Smooth muscle cell of the brain vasculature (primary cell): ENCODE data around the gene TUBD1.
"Not testable (repeated sequence)": the region's sequence is repeated elsewhere in the genome, so short reads cannot be mapped to it uniquely, and the experiment has no call there.

ENCODE experiments used
- DNase-seq: peaks from one replicate; pipeline ENCODE4 v3.0.0-alpha.2; 2012; ENCODE audit warnings: low read depth, low spot score

TUBD1 gene, protein sequence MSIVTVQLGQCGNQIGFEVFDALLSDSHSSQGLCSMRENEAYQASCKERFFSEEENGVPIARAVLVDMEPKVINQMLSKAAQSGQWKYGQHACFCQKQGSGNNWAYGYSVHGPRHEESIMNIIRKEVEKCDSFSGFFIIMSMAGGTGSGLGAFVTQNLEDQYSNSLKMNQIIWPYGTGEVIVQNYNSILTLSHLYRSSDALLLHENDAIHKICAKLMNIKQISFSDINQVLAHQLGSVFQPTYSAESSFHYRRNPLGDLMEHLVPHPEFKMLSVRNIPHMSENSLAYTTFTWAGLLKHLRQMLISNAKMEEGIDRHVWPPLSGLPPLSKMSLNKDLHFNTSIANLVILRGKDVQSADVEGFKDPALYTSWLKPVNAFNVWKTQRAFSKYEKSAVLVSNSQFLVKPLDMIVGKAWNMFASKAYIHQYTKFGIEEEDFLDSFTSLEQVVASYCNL

DNA sequence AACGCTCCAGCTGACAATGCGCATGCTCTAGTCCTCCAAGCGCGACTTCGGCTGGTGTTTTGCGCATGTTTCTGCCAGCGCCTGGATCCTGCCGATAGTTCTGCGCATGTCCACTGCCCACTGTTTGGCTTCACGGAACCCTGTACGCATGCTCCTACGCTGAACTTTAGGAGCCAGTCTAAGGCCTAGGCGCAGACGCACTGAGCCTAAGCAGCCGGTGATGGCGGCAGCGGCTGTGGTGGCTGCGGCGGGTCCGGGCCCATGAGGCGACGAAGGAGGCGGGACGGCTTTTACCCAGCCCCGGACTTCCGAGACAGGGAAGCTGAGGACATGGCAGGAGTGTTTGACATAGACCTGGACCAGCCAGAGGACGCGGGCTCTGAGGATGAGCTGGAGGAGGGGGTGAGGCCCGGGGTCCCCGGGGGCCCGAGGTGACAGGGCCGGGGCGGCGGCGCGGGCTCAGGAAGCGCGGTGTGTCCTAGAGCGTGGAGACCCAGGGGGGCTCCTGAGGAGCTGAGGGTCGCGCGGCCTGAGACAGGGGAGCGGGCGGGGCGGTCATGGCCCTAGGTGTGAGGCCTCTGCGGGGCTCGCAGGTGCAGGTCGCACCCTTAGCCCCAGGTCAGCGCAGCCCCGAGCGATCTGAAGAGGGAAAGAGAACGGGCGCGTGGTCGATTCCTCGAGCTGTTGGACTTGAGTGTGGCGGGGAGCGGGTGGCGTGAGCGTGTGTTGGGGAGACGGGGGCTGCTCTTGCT lies at the start of gene TUBD1, which contains the start of gene RPS6KB1:
Gene TUBD1, minus strand, starts transcription at position 20 of the 752 bp plus-strand sequence. CDS start 1,941 bp downstream, outside the sequence.
Gene RPS6KB1, plus strand, starts transcription at position 198 of the 752 bp plus-strand sequence. Its CDS starts 64 bp downstream, at position 262.
- DNase-seq, result peak; percentile 98

DNA sequence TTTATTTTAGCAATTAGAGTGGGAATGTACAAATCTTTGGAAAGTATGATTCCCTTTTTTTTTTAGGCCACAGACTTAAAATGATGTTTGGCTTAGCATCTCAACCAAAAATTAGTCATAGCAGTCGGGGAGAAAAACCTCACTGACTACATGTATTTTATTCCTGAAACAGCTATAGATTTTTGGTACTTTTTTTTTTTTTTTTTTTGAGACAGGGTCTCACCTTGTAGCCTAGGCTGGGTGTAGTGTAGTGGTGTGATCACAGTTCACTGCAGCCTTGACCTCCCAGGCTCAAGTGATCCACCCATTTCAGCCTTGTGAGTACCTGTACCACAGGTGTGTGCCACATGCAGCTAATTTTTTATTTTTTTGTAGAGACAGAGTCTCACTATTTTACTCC lies 48.4 kb upstream of the TUBD1 start:
- DNase-seq, result no peak

DNA sequence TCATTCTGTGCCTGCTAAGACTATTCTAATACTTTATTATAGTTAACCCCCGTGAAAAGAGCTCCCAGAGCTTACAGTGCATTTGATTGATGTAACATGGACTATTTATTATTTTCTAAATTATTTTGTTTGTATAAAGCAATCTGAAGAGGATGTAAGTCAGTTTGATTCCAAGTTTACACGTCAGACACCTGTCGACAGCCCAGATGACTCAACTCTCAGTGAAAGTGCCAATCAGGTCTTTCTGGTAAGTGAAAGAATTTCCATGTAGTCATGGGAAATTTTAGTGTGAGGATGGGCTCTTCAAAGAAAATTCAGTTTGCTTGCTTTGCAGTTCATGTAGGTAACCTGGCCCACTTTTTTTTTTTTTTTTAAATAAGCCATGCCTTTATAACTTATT lies 48.0 kb upstream of the TUBD1 start:
- not testable (repeated sequence) for DNase-seq

DNA sequence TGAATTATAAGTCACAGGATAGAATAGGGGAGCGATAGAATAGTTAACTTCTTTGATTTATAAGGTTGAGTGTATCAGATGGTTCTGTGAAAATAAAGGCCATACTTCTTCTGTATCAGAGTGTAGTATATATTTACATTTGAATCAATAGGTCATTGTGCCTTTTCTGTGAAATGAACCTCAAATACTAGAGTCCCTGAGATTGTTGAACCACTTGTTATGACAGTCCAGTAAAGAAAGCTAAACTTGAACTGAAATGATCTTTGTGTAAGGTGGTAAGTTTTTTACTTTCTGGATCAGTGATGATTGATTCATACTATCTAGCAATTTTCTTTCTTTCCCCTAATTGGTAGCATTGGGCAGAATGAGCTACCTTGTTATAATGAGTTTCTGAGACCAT lies 40.6 kb upstream of the TUBD1 start:
- not testable (repeated sequence) for DNase-seq

DNA sequence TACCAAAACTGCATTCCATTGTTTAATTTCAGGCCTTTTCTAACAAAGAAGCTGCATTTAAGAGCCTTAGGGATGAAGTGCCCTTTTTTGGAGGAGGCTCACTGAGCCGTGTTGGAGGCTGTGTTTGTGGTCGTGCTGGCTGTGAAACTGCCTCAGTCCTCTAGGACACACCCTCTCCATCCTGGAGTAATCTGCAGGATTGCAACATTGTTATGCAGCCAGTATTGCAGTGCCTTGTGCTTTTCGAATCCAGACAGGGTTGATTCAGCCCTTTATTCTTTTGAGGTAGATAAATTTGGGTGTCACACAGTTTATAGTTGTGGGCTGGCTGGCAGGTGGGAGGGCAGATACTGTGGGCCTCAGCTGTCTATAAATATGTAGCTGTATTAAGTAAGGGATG lies 38.0 kb upstream of the TUBD1 start:
- not testable (repeated sequence) for DNase-seq

DNA sequence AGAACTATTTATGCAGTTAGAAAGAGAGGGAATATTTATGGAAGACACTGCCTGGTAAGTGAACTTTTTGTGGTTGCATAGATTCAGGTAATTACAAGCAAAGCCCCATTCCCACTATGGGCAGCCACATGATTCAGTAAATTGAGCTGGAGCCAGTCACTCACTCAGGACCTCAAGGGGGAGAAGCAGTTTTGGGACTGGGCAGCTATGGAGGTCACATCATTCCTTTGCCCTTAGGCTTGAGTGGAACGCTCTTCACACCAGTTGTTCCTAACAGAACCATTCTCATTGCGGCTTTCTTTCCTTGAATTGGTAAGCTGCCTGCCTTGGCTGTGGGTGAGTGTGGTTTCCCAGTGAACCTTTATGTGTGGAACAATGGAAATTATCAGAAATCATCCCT lies 37.4 kb upstream of the TUBD1 start:
- DNase-seq, result not testable (repeated sequence)

DNA sequence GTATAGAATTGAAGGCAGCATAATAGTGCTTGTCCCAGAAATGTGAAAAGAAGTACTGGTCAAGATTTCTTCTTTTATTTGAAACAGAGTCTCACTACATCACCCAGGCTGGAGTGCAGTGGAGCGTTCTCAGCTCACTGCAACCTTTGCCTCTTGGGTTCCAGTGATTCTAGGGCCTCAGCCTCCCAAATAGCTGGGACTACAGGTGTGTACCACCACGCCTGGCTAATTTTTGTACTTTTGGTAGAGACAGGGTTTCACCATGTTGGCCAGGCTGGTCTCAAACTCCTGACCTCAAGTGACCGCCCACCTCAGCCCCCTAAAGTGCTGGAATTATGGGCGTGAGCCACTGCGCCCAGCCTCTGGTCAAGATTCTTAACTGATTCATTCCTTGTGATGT lies 27.9 kb upstream of the TUBD1 start:
- not testable (repeated sequence) for DNase-seq

DNA sequence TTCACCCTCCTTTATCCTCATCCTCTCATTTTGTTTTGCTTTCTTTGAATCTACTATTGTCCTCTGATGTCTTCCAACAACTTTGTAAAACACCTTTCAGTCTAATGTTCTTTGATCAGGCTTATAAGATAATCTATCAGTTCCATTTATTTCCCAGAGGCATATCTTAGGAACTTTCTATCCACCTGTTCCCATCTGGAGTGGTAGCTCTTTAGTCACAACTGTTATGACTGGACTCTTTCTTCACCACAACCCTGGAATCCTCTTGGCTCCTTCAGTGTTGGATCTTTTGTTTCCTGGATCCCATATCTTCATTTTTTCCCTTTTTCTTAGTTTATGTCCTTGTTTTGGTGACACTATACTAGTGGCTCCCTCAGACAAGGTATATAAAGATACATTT lies 23.7 kb upstream of the TUBD1 start:
- DNase-seq, result no peak

DNA sequence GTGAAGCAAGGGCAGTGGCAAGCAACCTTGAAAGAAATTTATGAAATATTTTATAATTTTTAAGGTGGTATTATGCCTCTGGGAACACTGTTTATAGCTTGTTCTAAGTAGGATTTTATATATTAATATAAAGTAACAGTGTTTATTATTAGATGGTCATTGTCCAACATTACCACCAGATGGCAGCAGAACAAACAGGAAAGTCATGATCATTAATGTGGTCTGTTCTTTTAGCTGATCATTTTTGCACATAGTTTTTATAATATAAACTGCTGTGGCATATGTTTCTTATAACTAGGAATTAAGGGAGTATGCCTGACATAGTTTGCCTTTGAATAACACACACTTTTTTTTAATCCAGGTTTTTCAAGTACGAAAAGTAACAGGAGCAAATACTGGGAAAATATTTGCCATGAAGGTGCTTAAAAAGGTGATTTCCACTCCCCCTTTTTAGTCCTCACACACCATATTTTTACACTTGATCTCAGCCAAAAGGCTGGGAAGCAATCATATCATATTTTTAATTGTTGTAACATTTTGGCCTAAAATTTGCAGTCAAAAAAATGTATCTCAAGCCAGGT lies 21.6 kb upstream of the TUBD1 start:
- no peak for DNase-seq

DNA sequence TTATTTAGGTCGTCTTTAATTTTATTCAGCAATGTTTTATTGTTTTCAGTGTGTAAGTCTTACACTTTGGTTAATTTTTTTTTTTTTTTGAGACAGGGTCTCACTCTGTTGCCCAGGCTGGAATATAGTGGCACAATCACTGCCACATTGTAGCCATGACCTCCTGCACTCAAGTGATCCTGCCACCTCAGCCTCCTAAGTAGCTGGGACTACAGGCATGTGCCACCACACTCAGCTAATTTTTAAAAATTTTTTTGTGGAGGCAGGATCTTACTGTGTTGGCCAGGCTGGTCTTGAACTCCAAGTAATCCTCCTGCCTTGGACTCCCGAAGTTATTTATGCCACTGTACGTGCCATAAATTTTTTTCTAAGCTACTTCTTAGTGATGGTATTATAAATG lies 14.7 kb upstream of the TUBD1 start:
- no peak for DNase-seq

DNA sequence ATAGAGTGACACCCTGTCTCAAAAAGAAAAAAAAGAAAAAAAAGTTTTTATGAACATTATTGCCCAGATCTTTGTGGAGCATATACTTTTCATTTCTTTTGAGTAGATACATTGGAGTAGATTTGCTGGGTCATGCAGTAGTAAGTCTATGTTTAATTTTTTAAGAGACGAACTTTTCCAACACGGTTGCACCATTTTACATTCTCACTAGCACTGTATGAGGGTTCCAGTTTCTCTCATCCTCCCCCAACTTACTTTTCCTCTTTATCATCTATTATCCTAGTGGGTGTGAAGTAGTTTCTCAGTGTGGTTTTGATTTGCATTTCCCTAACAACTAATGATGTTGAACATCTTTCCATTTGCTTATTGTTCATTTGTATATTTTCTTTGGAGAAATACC lies 10.7 kb upstream of the TUBD1 start:
- DNase-seq, result no peak

DNA sequence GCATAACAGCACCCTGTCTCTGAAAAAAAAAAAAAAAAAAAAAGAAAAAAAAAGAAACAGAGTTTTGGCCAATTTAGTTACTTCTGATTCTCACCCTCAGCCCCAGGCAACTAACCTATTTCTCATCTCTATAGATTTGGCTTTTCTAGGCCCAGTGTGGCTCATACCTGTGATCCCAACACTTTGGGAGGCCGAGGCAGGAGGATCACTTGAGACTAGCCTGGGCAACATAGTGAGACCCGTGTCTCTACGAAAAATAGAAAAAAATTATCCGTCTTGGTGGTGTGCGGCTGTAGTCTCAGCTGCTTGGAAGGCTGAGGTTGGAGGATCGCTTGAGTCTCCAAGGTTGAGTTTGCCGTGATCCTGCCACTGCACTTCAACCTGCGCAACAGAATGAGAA lies 8.9 kb upstream of the TUBD1 start:
- DNase-seq, result no peak

DNA sequence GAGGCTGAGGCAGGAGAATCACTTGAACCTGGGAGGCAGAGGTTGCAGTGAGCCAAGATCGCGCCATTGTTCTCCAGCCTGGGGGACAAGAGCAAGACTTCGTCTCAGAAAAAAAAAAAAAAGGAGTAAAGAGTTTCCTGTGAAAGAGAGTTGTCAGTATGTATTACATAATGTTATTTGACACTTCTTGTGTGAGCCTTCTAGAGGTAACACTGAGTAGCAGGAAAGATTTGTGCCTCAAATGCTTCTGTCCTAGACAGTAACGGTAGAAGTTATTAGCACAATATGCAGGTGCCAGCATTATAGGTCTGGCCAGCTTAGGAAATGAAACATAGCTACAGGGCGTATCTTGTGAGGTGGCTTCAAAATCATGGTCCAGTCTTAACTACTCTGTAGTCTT lies 6.4 kb upstream of the TUBD1 start:
- DNase-seq, result no peak

DNA sequence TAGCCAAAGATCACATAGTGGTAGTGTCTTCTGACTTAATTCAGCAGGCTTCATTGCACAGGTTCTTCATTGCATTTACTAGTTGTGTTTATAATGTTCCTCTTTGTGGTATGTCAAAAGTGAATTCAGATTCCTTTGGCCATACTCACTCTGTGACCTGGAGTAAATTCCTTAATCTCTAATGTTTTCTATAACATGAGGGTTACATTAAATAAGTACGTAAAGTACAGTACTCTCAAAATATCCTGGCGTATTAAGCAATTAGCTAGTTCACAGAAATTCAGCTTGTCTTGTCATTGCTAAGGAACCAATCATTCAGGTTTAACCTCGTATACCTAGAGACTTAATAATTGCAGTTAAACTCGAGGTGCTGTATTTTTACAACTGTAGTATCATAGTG lies 4.3 kb upstream of the TUBD1 start:
- no peak for DNase-seq

DNA sequence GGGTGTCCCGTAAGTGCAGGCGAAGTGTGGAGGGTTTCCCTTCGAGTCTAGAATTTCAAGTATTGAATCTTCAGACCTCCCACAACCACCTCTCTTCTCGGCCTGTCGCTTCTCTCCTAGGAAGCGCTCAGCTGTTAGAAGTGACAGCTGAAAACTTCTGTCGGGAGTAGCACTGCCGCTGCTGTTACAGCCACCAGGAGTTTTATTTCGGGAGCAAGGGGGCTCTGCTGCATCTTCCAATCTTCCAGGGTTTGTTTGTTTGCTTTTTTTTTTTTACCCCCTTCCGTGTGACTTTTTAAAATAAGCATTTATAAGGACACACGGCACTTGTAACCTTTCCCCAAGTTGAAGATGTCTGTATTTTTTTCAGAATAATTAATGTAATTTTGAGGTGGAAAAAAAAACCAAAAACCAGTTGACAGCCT lies 945 bp upstream of the TUBD1 start:
- DNase-seq, result no peak

DNA sequence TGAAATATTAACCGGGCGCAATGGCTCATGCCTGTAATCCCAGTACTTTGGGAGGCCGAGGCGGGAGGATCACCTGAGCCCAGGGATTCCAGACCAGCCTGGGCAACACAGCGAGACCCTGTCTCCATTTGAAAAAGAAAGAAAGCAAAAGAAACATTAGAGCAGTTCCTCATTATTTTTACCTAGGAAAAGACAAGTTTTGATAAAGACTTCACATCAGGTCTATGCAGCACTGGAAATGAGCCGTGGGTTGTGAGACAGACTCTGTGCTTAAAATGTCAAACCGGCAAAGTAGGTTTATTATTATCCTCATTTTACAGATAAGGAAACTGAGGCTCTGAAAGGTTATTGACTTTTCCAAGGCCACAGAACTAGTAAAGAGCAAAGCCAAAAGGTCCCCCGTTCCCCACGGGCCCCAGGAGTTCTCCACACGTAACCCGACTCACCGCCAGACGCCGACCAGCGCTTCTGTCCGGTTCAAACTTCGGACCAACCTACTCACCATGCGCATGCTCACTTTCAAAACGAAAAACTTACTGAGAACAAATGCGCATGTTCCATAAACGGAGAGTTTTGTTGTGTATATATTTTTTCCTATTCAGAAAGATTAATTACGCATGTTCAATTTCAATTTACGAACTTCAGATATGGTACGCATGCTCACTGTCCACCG lies 356 bp downstream of the TUBD1 start:
- no peak for DNase-seq

DNA sequence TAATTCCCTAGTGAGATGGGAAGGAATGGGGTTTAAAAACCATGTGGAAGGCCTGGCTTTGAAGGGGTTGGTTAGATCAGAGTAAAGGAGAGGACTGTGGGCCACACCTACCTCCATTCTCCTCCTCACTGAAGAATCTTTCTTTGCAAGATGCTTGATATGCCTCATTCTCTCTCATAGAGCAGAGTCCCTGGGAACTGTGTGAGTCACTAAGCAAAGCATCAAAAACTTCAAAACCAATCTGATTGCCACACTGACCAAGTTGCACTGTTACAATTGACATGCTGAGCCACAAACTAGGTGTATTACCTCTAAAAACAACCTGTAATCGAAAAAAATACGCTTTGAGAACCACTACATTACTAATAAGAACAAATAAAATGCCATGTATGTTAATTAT lies 2.0 kb downstream of the TUBD1 start:
- DNase-seq, result no peak

DNA sequence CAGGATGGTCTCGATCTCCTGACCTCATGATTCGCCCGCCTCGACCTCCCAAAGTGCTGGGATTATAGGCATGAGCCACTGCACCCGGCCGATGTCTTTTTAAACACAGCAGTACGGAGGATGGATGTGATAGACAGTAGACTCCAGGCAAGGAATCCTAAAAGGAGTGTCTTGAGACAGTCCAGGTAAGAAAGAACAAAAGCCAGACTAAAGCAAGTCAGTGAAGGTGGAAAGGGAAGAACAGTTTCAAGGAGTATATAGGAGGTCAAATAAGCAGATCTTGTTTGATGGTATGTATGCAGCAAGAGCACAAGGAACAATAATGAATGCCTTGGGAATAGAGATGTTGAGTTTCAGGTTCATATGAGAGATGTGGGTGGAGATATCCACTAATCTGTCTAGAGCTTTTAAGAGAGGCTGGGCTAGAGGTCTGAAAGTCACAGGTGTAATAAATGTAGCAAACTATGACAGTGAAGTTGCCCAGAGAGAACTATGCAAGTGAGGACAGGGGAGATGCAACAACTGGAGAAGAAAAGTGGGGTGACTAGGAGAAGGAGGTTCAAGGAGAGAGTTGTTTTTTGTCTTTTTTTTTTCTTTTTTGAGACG lies 4.5 kb downstream of the TUBD1 start:
- DNase-seq, result no peak

DNA sequence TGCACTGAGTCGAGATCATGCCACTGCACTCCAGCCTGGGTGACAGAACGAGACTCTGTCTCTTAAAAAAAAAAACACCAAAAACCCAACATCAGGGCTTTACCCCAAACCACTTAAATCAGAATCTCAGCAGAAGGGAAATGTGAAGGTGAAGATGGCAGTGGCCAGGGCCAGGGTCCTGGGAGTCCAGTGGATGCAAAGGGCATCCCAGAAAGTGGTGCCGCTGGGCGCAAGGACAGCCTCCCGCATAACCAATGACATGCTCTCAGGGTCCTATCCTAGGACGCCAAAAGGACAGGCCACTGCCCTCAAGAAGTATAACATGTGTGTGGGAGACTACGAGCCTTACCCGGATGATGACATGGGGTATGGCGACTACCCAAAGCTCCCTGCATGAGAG lies 7.9 kb downstream of the TUBD1 start:
- no peak for DNase-seq

DNA sequence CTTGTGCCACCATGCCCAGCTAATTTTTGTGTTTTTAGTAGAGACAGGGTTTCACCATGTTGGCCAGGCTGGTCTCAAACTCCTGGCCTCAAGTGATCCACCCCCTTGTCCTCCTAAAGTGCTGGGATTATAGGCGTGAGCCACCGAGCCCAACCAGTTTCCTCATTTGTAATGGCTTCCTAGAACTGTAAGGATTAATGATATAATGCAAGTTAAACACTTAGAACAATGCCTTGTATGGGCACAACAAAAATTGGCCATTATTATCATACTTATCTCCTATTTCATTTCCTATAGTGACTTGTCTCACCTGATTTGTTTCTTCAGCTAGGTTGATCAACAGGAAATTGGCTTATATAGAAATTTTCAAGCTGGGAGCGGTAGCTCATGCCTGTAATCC lies 14.1 kb downstream of the TUBD1 start:
- DNase-seq, result no peak

DNA sequence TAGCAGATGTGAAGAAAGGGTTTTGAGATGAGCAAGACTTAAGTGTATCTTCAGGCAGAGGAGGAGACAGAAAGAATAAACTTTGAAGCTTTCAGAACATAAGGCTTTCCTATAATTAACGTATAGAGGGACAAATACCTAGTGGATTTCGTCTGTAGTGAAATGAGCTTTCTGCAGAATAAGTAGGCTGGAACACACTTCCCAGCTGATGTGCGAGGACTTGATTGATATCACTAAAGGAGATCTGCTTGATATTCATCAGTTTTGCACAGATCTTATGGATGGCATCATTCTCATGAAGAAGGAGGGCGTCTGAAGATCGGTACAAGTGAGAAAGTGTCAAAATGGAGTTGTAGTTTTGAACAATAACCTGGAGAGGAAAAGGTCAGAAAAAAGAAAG lies 14.8 kb downstream of the TUBD1 start:
- DNase-seq, result no peak
